ENCODE measurements around the gene PPP3CA. TPM values are rescaled to one million over a fixed set of nuclear protein-coding genes. Genes with fewer than 3 reads are reported as not detected.

The PPP3CA gene
- total and polyA plus RNA-seq, 9 donors: 19.4 to 47.9 (median 37.9) TPM

GRCh38 chr4:101251261-101251660, 96.1 kb downstream of the PPP3CA start:
- no peaks in the 10 kb centered on the region for H3K36me3 ChIP-seq
- no peaks in the 10 kb centered on the region for H3K27me3 ChIP-seq
- TF ChIP-seq EP300 (IDR thresholded peaks at IDR 0.05) (no peak), POLR2A (IDR thresholded peaks at IDR 0.05) (no peak)
- TF ChIP-seq, protein P1, sequence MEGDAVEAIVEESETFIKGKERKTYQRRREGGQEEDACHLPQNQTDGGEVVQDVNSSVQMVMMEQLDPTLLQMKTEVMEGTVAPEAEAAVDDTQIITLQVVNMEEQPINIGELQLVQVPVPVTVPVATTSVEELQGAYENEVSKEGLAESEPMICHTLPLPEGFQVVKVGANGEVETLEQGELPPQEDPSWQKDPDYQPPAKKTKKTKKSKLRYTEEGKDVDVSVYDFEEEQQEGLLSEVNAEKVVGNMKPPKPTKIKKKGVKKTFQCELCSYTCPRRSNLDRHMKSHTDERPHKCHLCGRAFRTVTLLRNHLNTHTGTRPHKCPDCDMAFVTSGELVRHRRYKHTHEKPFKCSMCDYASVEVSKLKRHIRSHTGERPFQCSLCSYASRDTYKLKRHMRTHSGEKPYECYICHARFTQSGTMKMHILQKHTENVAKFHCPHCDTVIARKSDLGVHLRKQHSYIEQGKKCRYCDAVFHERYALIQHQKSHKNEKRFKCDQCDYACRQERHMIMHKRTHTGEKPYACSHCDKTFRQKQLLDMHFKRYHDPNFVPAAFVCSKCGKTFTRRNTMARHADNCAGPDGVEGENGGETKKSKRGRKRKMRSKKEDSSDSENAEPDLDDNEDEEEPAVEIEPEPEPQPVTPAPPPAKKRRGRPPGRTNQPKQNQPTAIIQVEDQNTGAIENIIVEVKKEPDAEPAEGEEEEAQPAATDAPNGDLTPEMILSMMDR (IDR thresholded peaks at IDR 0.05): no peak
- H3K4me1 ChIP-seq (ENCODE audit: insufficient read depth): peaks cover 3% of the 10 kb centered on the region
- no peaks in the 10 kb centered on the region for H3K9me3 ChIP-seq
- no peak for DNase-seq
- H3K27ac ChIP-seq: no peak overlapping the region
- WGBS, 3 donors: 92 to 93% (median 92%) methylated on average over 3 of the region's 3 CpGs
- intact Hi-C loops (cut with DNase I): no loop called here
- no peak overlapping the region for H3K4me3 ChIP-seq

GRCh38 chr4:101244349-101244748, 103.0 kb downstream of the PPP3CA start:
- H3K27me3 ChIP-seq: no peaks in the 10 kb centered on the region
- WGBS, 3 donors: 78 to 95% (median 86%) methylated on average over 5 of the region's 5 CpGs
- DNase-seq: no peak

GRCh38 chr4:101242441-101242840, 104.9 kb downstream of the PPP3CA start:
- intact Hi-C loops (cut with DNase I): no loop called here
- TF ChIP-seq POLR2A (IDR thresholded peaks at IDR 0.05): no peak
- TF ChIP-seq, protein P1 (IDR thresholded peaks at IDR 0.05): no peak
- Histone ChIP-seq H3K27ac (no peak overlapping the region), H3K4me3 (no peak overlapping the region), H3K27me3 (no peaks in the 10 kb centered on the region), H3K4me1 (ENCODE audit: insufficient read depth) (peaks cover 7% of the 10 kb centered on the region), H3K36me3 (no peaks in the 10 kb centered on the region), H3K9me3 (no peaks in the 10 kb centered on the region)
- DNase-seq: no peak
- WGBS, 3 donors: 97 to 98% (median 97%) methylated on average over 1 of the region's 1 CpG

More at GRCh38 chr4:101244349-101244748, 103.0 kb downstream of the PPP3CA start:
- H3K4me1 ChIP-seq (ENCODE audit: insufficient read depth): peaks cover 4% of the 10 kb centered on the region
- H3K36me3 ChIP-seq: no peaks in the 10 kb centered on the region
- TF ChIP-seq POLR2A (IDR thresholded peaks at IDR 0.05): no peak
- no peak overlapping the region for H3K4me3 ChIP-seq
- intact Hi-C loops (cut with DNase I): no loop called here
- no peaks in the 10 kb centered on the region for H3K9me3 ChIP-seq
- H3K27ac ChIP-seq: no peak overlapping the region

GRCh38 chr4:101240099-101240498, 107.2 kb downstream of the PPP3CA start:
- Histone ChIP-seq H3K27ac (no peak overlapping the region), H3K9me3 (no peaks in the 10 kb centered on the region), H3K36me3 (no peaks in the 10 kb centered on the region), H3K4me3 (no peak overlapping the region), H3K4me1 (ENCODE audit: insufficient read depth) (peaks cover 11% of the 10 kb centered on the region), H3K27me3 (no peaks in the 10 kb centered on the region)
- 98 to 99% (median 98%) methylated on average over 3 of the region's 3 CpGs for WGBS, 3 donors
- intact Hi-C loops (cut with DNase I): no loop called here
- no peak for DNase-seq
- TF ChIP-seq POLR2A (IDR thresholded peaks at IDR 0.05): no peak
- TF ChIP-seq EP300 (IDR thresholded peaks at IDR 0.05): no peak
- TF ChIP-seq, protein P1 (IDR thresholded peaks at IDR 0.05): no peak

- 67 to 85% (median 79%) methylated on average over 1 of the region's 1 CpG for WGBS, 3 donors
Measured at GRCh38 chr4:101239665-101240064, 107.7 kb downstream of the PPP3CA start.

More at GRCh38 chr4:101239665-101240064, 107.7 kb downstream of the PPP3CA start:
- Histone ChIP-seq H3K27ac (no peak overlapping the region), H3K27me3 (no peaks in the 10 kb centered on the region), H3K4me3 (no peak overlapping the region), H3K36me3 (no peaks in the 10 kb centered on the region), H3K9me3 (no peaks in the 10 kb centered on the region), H3K4me1 (ENCODE audit: insufficient read depth) (peaks cover 11% of the 10 kb centered on the region)
- no peak for DNase-seq
- TF ChIP-seq POLR2A (IDR thresholded peaks at IDR 0.05) (no peak), EP300 (IDR thresholded peaks at IDR 0.05) (no peak)
- TF ChIP-seq, protein P1 (IDR thresholded peaks at IDR 0.05): no peak
- intact Hi-C loops (cut with DNase I): no loop called here
